Astrocyte (in vitro differentiated cells and primary cell): ENCODE measurements around the gene OLFML2B. TPM values are rescaled to one million over a fixed set of nuclear protein-coding genes. Genes with fewer than 3 reads are reported as not detected.

ENCODE experiments used
- DNase-seq: peaks from one replicate; pipeline ENCODE4 v3.0.0-alpha.2; 2010; ENCODE audit warnings: low read depth
- FAIRE-seq: peaks from 2 replicates; lab custom pipeline; 2011; peaks lifted over from hg19 to GRCh38; lab: Jason Lieb, UNC
- H2AFZ ChIP-seq: 2 replicates; pipeline ENCODE4 v1.6.0; 2012; ENCODE audit warnings: low read depth, low read length, inconsistent platforms
- H3K27ac ChIP-seq: 2 replicates; pipeline ENCODE4 v1.5.1; 2011; ENCODE audit warnings: low read depth, low read length, inconsistent platforms
- H3K27me3 ChIP-seq: 2 replicates; pipeline ENCODE4 v1.6.0; 2011; ENCODE audit warnings: low read length, inconsistent platforms; ENCODE audit not compliant: insufficient read depth
- H3K36me3 ChIP-seq: 2 replicates; pipeline ENCODE4 v1.5.1; 2011; ENCODE audit warnings: low read length, inconsistent platforms; ENCODE audit not compliant: insufficient read depth
- H3K4me1 ChIP-seq: 2 replicates; pipeline ENCODE4 v1.5.1; 2011; ENCODE audit warnings: low read length, inconsistent platforms; ENCODE audit not compliant: insufficient read depth
- H3K4me2 ChIP-seq: 2 replicates; pipeline ENCODE4 v1.6.0; 2012; ENCODE audit warnings: low read length, inconsistent platforms
- H3K4me3 ChIP-seq: 2 replicates; pipeline ENCODE4 v1.5.1; 2011; ENCODE audit warnings: low read depth, mild to moderate bottlenecking, low read length, inconsistent platforms; ENCODE audit not compliant: insufficient read depth
- H3K79me2 ChIP-seq: 2 replicates; pipeline ENCODE4 v1.6.0; 2012; ENCODE audit warnings: mild to moderate bottlenecking, low read length, inconsistent platforms; ENCODE audit not compliant: insufficient read depth
- H3K9ac ChIP-seq: 2 replicates; pipeline ENCODE4 v1.6.0; 2012; ENCODE audit warnings: mild to moderate bottlenecking, low read length, inconsistent platforms
- H3K9me3 ChIP-seq: 2 replicates; pipeline ENCODE4 v1.5.1; 2012; ENCODE audit warnings: low read depth, mild to moderate bottlenecking, low read length, inconsistent platforms; ENCODE audit not compliant: insufficient read depth
- H4K20me1 ChIP-seq: 2 replicates; pipeline ENCODE4 v1.6.0; 2012; ENCODE audit warnings: low read length, inconsistent platforms; ENCODE audit not compliant: insufficient read depth
- H3K27ac Mint-ChIP-seq: one replicate; pipeline ENCODE4 v1.8.0; 2021; ENCODE audit warnings: mild to moderate bottlenecking, mixed read lengths; ENCODE audit not compliant: unreplicated experiment
- H3K27me3 Mint-ChIP-seq: one replicate; pipeline ENCODE4 v1.8.0; 2021; ENCODE audit warnings: low read depth, mixed read lengths; ENCODE audit not compliant: unreplicated experiment
- H3K36me3 Mint-ChIP-seq: one replicate; pipeline ENCODE4 v1.8.0; 2021; ENCODE audit warnings: low read depth, mixed read lengths; ENCODE audit not compliant: unreplicated experiment
- H3K4me1 Mint-ChIP-seq: one replicate; pipeline ENCODE4 v1.8.0; 2021; ENCODE audit warnings: low read depth, mixed read lengths; ENCODE audit not compliant: unreplicated experiment
- H3K4me3 Mint-ChIP-seq: one replicate; pipeline ENCODE4 v1.8.0; 2021; ENCODE audit warnings: mild to moderate bottlenecking, moderate library complexity, mixed read lengths; ENCODE audit not compliant: unreplicated experiment
- H3K9me3 Mint-ChIP-seq: one replicate; pipeline ENCODE4 v1.8.0; 2021; ENCODE audit warnings: mild to moderate bottlenecking, mixed read lengths; ENCODE audit not compliant: unreplicated experiment
- EZH2 ChIP-seq: IDR thresholded peaks from 2 replicates; pipeline ENCODE4 v1.6.1; 2012; ENCODE audit warnings: mild to moderate bottlenecking, low read length, inconsistent platforms; ENCODE audit not compliant: insufficient read depth
- total RNA-seq: library from RNA; stranded (reverse); gene quantifications from 2 replicates; pipeline ENCODE4 v1.2.1, GENCODE V29; 2021
- TF ChIP-seq, protein P1 (sequence below): IDR thresholded peaks from 2 replicates; pipeline ENCODE4 v1.5.1; 2011; ENCODE audit warnings: low read depth, mild to moderate bottlenecking, inconsistent platforms, low read length, moderate library complexity; ENCODE audit not compliant: insufficient read depth

Gene OLFML2B
- total RNA-seq, 1 donor from 2014 or later = 14.7 TPM

DNA sequence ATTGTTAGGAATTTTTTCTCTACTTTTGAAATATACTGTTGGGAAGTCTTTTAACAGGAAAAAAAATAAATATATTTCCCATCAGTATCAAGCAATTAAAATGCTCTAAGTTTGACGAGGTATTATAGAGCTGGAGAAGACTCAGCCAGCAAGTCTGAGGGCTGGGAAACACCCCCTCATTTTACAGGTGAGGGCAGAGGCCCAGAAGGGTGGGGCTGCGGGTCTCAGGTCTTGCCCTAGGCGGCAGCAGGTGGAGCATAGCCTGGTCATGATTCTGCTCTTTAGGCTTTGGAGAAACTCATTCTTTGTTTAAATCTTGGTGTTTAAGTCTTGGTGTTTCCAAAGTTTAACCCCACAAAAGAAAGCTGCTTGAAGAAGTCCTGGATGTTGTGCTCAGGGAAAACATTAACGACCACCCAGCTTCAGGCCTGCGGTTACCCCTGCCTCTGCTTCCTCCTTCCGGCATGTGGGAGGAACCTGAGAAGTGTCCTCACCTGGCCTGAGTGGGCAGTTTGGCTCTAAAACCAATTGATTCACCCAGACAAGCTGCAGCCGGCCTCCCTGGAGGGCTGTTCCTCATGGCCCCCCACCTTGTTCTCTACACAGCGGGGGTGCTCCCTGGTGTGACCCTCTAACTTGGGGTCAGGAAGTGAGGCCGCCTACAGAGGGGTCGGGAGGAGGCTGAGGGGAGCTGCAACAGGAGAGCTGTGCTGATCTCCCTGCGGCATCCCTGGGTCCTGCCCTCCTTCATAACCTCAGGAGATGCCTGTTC, 41.7 kb downstream of the OLFML2B start:
- FAIRE-seq = no peak
- H3K27me3 ChIP-seq = no peaks in the 10 kb centered on the region
- no peak for DNase-seq
- no peak overlapping the region for H3K4me3 ChIP-seq
- TF ChIP-seq, protein P1, sequence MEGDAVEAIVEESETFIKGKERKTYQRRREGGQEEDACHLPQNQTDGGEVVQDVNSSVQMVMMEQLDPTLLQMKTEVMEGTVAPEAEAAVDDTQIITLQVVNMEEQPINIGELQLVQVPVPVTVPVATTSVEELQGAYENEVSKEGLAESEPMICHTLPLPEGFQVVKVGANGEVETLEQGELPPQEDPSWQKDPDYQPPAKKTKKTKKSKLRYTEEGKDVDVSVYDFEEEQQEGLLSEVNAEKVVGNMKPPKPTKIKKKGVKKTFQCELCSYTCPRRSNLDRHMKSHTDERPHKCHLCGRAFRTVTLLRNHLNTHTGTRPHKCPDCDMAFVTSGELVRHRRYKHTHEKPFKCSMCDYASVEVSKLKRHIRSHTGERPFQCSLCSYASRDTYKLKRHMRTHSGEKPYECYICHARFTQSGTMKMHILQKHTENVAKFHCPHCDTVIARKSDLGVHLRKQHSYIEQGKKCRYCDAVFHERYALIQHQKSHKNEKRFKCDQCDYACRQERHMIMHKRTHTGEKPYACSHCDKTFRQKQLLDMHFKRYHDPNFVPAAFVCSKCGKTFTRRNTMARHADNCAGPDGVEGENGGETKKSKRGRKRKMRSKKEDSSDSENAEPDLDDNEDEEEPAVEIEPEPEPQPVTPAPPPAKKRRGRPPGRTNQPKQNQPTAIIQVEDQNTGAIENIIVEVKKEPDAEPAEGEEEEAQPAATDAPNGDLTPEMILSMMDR = no peak
- no peak for TF ChIP-seq EZH2
- H3K27ac ChIP-seq = no peak overlapping the region
- no peaks in the 10 kb centered on the region for H3K79me2 ChIP-seq
- no peak overlapping the region for H3K27ac Mint-ChIP-seq
- H3K9me3 Mint-ChIP-seq = peaks cover 10% of the 10 kb centered on the region
- no peaks in the 10 kb centered on the region for H3K9me3 ChIP-seq
- peaks cover 12% of the 10 kb centered on the region for H3K27me3 Mint-ChIP-seq
- H3K4me3 Mint-ChIP-seq = no peak overlapping the region
- no peaks in the 10 kb centered on the region for H3K4me1 Mint-ChIP-seq
- no peaks in the 10 kb centered on the region for H3K4me1 ChIP-seq
- peaks cover 22% of the 10 kb centered on the region for H3K36me3 Mint-ChIP-seq
- H4K20me1 ChIP-seq = no peaks in the 10 kb centered on the region
- H2AFZ ChIP-seq = no peak overlapping the region
- H3K9ac ChIP-seq = no peak overlapping the region
- no peaks in the 10 kb centered on the region for H3K36me3 ChIP-seq
- H3K4me2 ChIP-seq = no peak overlapping the region

DNA sequence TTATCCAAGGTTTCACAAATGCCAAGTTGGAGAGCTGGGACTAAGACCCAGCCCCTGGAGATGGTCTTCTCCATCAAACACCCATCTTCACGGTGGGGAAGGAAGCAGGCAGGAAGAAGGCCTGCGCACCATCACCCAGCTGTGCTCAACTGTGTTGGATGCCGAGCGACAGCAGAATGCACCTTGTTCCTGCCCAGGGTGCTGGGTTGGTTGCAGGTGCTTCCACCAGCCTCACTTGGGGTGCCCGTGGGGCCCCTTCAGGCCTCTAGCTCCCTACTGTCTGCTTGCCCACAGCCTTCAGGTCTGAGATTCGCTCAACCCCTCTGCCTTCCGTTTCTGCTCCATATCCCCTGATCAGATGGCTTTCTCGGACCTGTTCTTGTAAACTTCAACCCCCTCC, 42.5 kb downstream of the OLFML2B start:
- Mint-ChIP-seq H3K4me1 (no peaks in the 10 kb centered on the region), H3K27ac (no peak overlapping the region)

More for the DNA sequence above, 42.5 kb downstream of the OLFML2B start:
- Histone ChIP-seq H3K36me3 (no peaks in the 10 kb centered on the region), H2AFZ (no peak overlapping the region), H3K4me3 (no peak overlapping the region), H3K27me3 (no peaks in the 10 kb centered on the region), H3K27ac (no peak overlapping the region), H3K4me2 (no peak overlapping the region), H4K20me1 (no peaks in the 10 kb centered on the region), H3K9me3 (no peaks in the 10 kb centered on the region), H3K4me1 (no peaks in the 10 kb centered on the region), H3K9ac (no peak overlapping the region), H3K79me2 (no peaks in the 10 kb centered on the region)
- DNase-seq (no peak), FAIRE-seq (no peak)
- peaks cover 14% of the 10 kb centered on the region for H3K27me3 Mint-ChIP-seq
- peaks cover 10% of the 10 kb centered on the region for H3K9me3 Mint-ChIP-seq
- no peak for TF ChIP-seq EZH2
- TF ChIP-seq, protein P1 = no peak
- H3K36me3 Mint-ChIP-seq = peaks cover 21% of the 10 kb centered on the region
- no peak overlapping the region for H3K4me3 Mint-ChIP-seq
